Activated gamma-delta T cell treated with Interleukin-2 at 50 U/mL for 16 hours (primary cell): ENCODE results near the gene RASAL3.
A peak's percentile ranks its signal among the peaks of the same experiment; 100 is the strongest.

Source experiments
- DNase-seq: peaks from one replicate; pipeline ENCODE4 v3.0.0-alpha.2; 2020

The RASAL3 gene

GRCh38 chr19:15432629-15433518, 31.5 kb downstream of the RASAL3 start:
- DNase-seq: peak; percentile 92

- DNase-seq: no peak
Measured at GRCh38 chr19:15432018-15432494, 32.3 kb downstream of the RASAL3 start.

DNA sequence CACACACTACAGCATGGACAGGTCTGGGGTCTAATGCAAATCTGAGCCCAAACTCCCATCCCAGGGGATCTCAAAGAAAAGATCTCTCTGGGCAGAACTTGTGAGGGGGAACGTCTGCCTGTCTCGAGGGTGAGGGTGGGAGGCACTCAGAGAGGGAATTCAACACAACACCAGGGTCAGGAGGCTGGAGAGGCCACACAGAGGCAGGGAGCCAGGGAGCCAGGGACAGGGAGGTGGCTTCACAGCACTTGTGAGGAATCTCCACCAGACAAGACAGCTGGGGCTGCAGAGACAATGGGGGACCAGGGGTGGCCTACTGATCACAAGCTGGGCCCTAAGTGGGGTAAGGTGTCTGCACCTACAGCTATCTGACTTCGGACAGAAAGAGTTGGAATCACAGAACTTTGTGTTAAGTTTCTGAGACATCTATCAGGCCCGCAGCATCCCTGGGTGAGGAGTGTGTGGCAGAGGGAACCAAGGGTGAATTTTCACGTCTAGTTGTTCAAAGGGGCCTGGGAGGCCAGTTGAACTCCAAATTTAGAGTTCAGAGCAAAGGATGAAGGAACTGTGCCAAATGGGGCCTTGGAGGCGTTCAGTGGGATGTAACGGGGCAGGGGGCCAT, 32.8 kb downstream of the RASAL3 start:
- no peak for DNase-seq

DNA sequence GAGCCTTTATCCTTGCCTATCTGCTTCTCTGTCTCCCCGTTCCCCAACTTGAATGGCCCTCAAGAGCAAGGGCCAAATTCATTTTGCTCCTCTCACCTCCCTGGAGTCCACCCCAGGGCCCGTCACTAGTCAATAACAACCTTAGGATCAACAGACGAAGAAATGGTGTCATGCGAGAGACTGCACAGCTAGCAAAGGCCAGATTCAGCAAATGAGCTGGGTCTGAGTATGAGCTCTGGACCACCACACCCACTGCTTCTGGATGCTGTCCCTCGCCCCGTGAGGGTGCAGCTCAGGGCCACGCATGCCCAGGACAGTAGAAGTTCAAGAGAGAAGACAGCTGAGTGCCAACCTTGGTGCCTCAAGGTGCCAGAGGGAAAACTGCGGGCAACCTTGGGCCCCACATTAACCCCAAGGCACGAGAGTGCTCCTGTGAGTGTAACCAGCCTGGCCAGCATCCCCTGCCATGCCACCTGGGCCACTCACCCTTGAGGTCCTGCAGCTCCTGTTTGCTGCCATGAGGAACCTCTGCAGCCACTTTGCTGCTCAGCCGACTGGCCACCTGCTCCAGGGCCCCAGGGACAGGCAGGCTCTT, 33.7 kb downstream of the RASAL3 start:
- no peak for DNase-seq

DNA sequence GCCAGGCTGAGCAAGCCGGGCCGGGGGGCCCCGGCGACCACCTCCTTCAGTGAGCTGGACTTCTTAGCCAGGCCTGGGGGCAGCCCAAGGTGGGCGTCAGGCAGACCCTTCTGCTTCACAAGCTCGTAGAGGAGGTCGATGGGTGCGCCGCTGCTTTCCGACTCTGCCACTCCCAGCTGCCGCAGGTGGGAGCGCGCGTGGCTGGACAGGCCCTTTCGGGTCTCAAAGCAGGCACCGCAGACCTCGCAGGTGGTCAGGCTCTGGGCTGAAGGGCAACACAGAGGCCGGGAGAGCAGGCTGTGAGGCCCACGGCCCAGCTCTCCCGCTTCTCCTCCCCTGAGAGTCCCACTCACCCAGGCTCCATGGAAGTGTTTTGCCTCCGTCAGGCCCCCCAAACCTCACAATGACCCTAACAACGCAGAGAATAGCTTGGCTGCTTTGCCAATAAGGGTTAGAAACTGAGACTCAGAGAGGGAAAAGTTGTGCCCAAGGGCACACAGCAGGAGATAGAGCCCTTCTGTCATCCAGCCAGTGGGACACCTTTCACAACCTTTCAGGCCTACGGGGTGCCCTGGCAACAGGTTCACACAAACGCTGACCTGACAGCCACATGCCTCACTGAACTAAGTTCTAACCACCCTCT, 34.4 kb downstream of the RASAL3 start:
- DNase-seq: no peak

DNA sequence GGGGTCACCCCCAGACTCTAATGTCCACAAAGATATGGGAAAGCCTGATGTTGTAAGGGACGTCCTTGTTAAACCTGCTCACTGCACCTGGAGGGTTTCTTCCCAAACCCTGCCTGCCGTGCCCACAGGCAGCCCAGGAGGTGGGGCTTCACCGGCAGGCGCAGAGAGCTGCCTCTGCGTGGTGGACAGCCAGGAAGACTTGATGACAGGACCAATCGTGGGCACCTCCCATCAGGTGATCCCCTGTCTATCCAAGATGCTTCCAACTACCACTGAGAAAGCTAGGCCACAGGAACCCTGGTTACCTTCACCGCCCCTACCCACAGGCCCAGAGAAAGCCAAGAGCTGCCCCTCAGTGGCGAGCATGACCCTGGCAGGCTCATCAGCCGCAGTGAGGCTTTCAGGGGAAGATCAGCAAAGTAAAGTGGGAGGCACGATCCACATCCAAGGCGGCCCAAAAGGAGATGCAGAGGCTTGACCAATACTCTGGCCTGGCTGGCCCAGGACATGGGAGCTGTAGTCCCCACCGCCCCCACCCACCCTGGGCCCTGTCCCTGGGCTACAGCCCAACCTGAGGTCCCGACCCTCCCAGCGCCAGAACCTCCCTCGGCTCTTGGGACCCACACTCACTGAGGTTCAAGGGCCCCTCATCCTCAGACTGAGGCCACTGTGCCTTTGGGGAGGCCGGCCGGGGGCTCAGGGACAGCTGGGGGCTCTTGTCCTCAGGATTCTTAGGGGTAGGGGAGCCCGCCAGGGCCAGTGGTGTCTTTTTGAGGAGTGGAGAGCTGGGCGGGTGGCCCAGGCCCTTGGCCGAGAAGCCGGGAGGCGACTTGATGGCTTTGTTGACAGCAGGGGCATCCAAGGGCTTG, 35.2 kb downstream of the RASAL3 start:
- no peak for DNase-seq

GRCh38 chr19:15427991-15428471, 36.3 kb downstream of the RASAL3 start:
- DNase-seq: no peak

DNA sequence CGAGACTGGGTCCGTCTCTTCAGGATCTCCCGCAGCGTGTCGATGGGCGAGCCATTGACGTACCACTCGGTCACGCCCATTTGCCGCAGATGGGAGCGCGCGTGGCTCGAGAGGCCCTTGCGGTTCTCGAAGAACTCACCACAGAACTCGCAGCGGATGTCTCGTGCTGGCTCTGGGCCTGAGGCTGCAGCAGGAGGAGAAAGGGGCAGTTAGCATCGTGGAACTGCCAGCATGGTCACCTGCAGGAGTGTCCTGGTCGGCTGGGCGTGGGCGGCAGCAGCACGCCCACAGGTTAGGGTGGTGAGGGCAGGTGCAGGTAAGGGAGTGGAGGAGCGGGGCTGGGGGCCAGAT, 37.0 kb downstream of the RASAL3 start:
- no peak for DNase-seq

- DNase-seq: no peak
Measured at GRCh38 chr19:15426485-15427349, 37.6 kb downstream of the RASAL3 start.

- no peak for DNase-seq
Measured at GRCh38 chr19:15425321-15425950, 38.9 kb downstream of the RASAL3 start.

DNA sequence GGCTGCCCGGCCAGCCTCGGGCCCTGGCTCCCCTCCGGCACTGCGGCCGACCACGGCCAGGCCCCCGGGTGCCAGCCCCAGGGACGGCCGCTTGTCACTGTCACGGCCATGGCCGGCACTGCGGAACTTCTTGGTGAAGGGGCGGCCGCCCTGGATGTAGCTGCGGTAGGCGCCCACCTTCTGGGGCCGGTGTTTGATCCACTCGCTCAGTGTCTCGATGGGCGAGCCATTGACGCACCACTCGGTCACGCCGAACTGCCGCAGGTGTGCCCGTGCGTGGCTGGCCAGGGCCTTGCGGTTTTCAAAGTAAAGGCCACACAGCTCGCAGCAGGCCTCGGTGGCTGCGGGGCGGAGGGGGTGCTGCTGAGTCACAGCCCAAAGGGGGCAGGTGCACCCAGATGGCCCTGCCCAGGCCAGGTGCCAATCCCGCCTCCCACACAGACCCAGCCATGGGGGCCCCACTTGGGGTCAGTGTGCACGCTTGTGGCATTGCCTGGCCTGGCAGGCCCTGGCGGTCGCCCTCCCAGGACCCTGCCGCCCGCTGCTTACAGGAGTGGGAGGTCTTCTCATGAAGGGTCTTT, 39.6 kb downstream of the RASAL3 start:
- DNase-seq: no peak

- DNase-seq: no peak
Measured at GRCh38 chr19:15424121-15424520, 40.2 kb downstream of the RASAL3 start.

DNA sequence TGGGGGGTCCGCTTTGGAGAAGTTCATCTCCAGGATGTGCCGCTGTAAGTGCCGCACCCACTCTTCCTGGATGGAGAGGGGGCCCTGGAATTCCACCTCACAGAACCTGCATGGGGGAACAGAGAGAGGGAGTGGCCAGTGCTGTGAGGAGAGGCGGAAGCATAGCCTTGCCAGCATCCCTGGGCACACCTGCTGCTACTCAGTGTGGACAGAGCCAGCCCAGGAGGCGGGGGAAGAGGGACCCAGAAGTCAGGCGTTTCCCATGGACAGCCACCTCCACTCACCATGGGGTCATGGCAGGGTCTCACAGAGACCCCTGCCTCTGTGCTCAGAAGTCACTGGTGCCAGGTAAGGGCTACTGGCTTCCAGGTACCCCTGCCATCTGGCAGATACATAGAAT, 41.2 kb downstream of the RASAL3 start:
- DNase-seq: no peak

- no peak for DNase-seq
Measured at GRCh38 chr19:15422296-15423075, 41.9 kb downstream of the RASAL3 start.

DNA sequence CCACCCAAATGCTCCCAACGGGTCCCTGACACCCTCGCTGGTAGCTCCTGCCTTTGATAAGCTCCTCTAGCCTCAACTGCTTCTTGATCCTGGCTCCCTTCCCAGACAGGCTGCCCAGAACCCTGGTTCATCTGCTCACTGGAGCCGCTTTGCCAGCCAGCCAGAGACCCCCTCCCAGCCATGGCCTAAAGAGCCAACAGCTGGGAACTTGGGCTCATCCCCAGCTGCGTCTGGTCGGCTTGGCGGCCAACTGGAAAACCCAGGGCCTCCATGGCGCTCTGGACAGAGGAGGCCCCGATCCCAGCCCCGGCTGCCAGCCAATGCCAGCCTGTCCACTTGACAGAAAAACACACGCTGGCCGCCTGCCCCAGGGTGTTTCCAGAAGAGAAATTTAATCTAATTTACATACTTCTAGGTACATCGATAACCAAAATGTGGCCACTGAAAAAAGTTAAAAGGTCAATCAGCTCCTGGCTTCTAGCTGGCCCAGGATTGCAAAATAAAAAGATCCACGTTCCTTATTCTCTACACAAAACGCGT, 42.6 kb downstream of the RASAL3 start:
- DNase-seq: no peak

DNA sequence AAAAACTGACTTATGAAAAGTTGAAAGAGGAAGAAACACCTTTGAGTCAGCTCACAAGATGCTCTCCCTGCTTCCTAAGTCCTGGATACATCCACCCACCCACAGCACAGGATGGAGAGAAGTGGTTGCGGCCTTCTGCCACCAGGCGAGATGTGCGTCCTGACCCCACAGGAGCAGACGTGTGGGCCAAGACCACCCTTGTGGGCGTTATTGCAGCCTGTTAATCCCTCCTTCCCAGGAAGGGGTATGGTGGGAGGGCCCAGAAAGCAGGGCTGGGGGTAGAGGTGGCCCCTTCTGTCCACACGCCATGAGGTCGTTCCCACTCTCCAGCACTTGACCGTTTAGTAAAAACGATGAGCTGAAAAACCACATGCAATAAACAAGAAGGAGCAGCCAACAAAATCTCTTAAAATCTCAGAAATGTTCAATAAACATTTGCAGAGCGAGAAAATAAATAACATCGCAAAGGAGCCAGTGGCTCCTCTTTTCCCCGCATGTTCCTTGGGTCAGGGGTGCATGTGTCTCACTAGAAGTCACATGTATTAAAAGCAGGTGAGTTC, 43.1 kb downstream of the RASAL3 start:
- no peak for DNase-seq

- no peak for DNase-seq
Measured at GRCh38 chr19:15419413-15420025, 44.8 kb downstream of the RASAL3 start.
